GM13977 (cell line): ENCODE measurements around the gene KIF22.
"Not testable (repeated sequence)": the region's sequence is repeated elsewhere in the genome, so short reads cannot be mapped to it uniquely, and the experiment has no call there.

Source experiments
- DNase-seq: peaks from one replicate; pipeline ENCODE4 v3.0.0; 2012; ENCODE audit warnings: low spot score
- CTCF ChIP-seq: IDR thresholded peaks from 2 replicates; pipeline ENCODE4 v1.5.1; 2012; ENCODE audit warnings: mild to moderate bottlenecking, control low read depth; ENCODE audit not compliant: insufficient read depth; ENCODE audit errors: extremely low read depth, missing control alignments
- in situ Hi-C: fragments of 300-500 bp; cut with MboI; formaldehyde crosslinking; loops from one replicate; pipeline ENCODE4 v1.12.0; 2022; ENCODE audit warnings: low sequenced_read_pairs, low pct_unique_long_range_greater_than_20kb, mixed read lengths, inconsistent platforms; ENCODE audit not compliant: unreplicated experiment

The KIF22 gene

GRCh38 chr16:29791845-29792807 lies 1.6 kb downstream of the KIF22 start:
- in situ Hi-C loops = no loop called here
- DNase-seq = no peak
- no peak for TF ChIP-seq CTCF

- DNase-seq, in situ Hi-C loops: not testable (repeated sequence)
These were observed 2.6 kb downstream of the KIF22 start for GRCh38 chr16:29793153-29793552.

- in situ Hi-C loops = no loop called here
These were observed 3.7 kb downstream of the KIF22 start for GRCh38 chr16:29794231-29794710.

GRCh38 chr16:29802416-29802935 lies 11.9 kb downstream of the KIF22 start:
- in situ Hi-C loops = no loop called here
- TF ChIP-seq CTCF = no peak
- DNase-seq = no peak

More at GRCh38 chr16:29794231-29794710, 3.7 kb downstream of the KIF22 start:
- no peak for TF ChIP-seq CTCF
- no peak for DNase-seq

GRCh38 chr16:29804020-29804419 lies 13.5 kb downstream of the KIF22 start:
- TF ChIP-seq CTCF = no peak
- in situ Hi-C loops = no loop called here
- DNase-seq = no peak

- TF ChIP-seq CTCF = no peak
- DNase-seq = no peak
- in situ Hi-C loops = no loop called here
These were observed 14.1 kb downstream of the KIF22 start for GRCh38 chr16:29804455-29805231.
